Measurements from ENCODE around the gene SELPLG. TPM values are rescaled to one million over a fixed set of nuclear protein-coding genes. Genes with fewer than 3 reads are reported as not detected.

The SELPLG gene
- polyA plus RNA-seq, 1 donor from 2014 or later: 0.62 TPM

GRCh38 chr12:108635201-108635996 is 1.7 kb upstream of the SELPLG start:
- Histone ChIP-seq H3F3A (ENCODE audit: insufficient read depth, low read length, poor library complexity, severe bottlenecking) (no peaks in the 10 kb centered on the region), H3K9me2 (ENCODE audit: insufficient read depth, low read length) (no peaks in the 10 kb centered on the region), H3K9ac (ENCODE audit: low read length) (no peak overlapping the region), H3K36me3 (ENCODE audit: insufficient read depth, low read length) (no peaks in the 10 kb centered on the region), H3K27ac (ENCODE audit: low read length) (no peak overlapping the region), H3K4me2 (ENCODE audit: low read length) (no peak overlapping the region), H3K79me2 (replicated peaks; ENCODE audit: insufficient read depth, low read length) (no peaks in the 10 kb centered on the region), H4K20me1 (ENCODE audit: insufficient read depth) (no peaks in the 10 kb centered on the region), H3K9me3 (ENCODE audit: low read length) (no peaks in the 10 kb centered on the region), H3K4me3 (ENCODE audit: low read length) (no peak overlapping the region), H2AFZ (ENCODE audit: low read depth, low read length) (no peak overlapping the region), H3K27me3 (ENCODE audit: insufficient read depth, low read depth, low read length) (no peaks in the 10 kb centered on the region)
- no peak for TF ChIP-seq EZH2 (IDR thresholded peaks at IDR 0.05; ENCODE audit: borderline replicate concordance, insufficient read depth, low read length, poor library complexity, severe bottlenecking)
- TF ChIP-seq TAF1 (IDR thresholded peaks at IDR 0.05; ENCODE audit: low read depth): no peak
- TF ChIP-seq EP300 (conservative IDR thresholded peaks at IDR 0.05; ENCODE audit: poor library complexity, severe bottlenecking): no peak
- no peak for TF ChIP-seq POLR2AphosphoS5 (IDR thresholded peaks at IDR 0.05)
- no peak for TF ChIP-seq REST (IDR thresholded peaks at IDR 0.05; ENCODE audit: borderline replicate concordance)
- TF ChIP-seq SMC3 (conservative IDR thresholded peaks at IDR 0.05; ENCODE audit: poor library complexity): no peak
- no peak for TF ChIP-seq MXI1 (conservative IDR thresholded peaks at IDR 0.05; ENCODE audit: poor library complexity, severe bottlenecking)
- TF ChIP-seq RAD21 (conservative IDR thresholded peaks at IDR 0.05): no peak
- no peak for TF ChIP-seq CTCF (IDR thresholded peaks at IDR 0.05; ENCODE audit: poor library complexity, severe bottlenecking)

GRCh38 chr12:108634341-108634751 is 652 bp upstream of the SELPLG start:
- H3F3A ChIP-seq (ENCODE audit: insufficient read depth, low read length, poor library complexity, severe bottlenecking): no peaks in the 10 kb centered on the region
- H3K4me3 ChIP-seq (ENCODE audit: low read length): no peak overlapping the region
- H3K9me2 ChIP-seq (ENCODE audit: insufficient read depth, low read length): no peaks in the 10 kb centered on the region
- H3K4me2 ChIP-seq (ENCODE audit: low read length): no peak overlapping the region
- H3K27ac ChIP-seq (ENCODE audit: low read length): no peak overlapping the region
- H2AFZ ChIP-seq (ENCODE audit: low read depth, low read length): no peak overlapping the region
- TF ChIP-seq RAD21 (conservative IDR thresholded peaks at IDR 0.05) (no peak), POLR2AphosphoS5 (IDR thresholded peaks at IDR 0.05) (no peak), TAF1 (IDR thresholded peaks at IDR 0.05; ENCODE audit: low read depth) (no peak), MXI1 (conservative IDR thresholded peaks at IDR 0.05; ENCODE audit: poor library complexity, severe bottlenecking) (no peak), EZH2 (IDR thresholded peaks at IDR 0.05; ENCODE audit: borderline replicate concordance, insufficient read depth, low read length, poor library complexity, severe bottlenecking) (no peak), SMC3 (conservative IDR thresholded peaks at IDR 0.05; ENCODE audit: poor library complexity) (no peak), EP300 (conservative IDR thresholded peaks at IDR 0.05; ENCODE audit: poor library complexity, severe bottlenecking) (no peak), REST (IDR thresholded peaks at IDR 0.05; ENCODE audit: borderline replicate concordance) (no peak)
- no peaks in the 10 kb centered on the region for H3K27me3 ChIP-seq (ENCODE audit: insufficient read depth, low read depth, low read length)
- no peaks in the 10 kb centered on the region for H3K9me3 ChIP-seq (ENCODE audit: low read length)
- no peaks in the 10 kb centered on the region for H4K20me1 ChIP-seq (ENCODE audit: insufficient read depth)
- H3K79me2 ChIP-seq (replicated peaks; ENCODE audit: insufficient read depth, low read length): no peaks in the 10 kb centered on the region
- H3K36me3 ChIP-seq (ENCODE audit: insufficient read depth, low read length): no peaks in the 10 kb centered on the region
- H3K9ac ChIP-seq (ENCODE audit: low read length): no peak overlapping the region
